ENCODE data around the gene POGK.
"Not testable (repeated sequence)": the region's sequence is repeated elsewhere in the genome, so short reads cannot be mapped to it uniquely, and the experiment has no call there.

The POGK gene

GRCh38 chr1:166838766-166839599 lies at the start of gene POGK:
POGK (plus strand) TSS chr1:166839475; CDS start chr1:166840957, 1,482 bp downstream.
- peak; percentile 84 for DNase-seq

- no peak for DNase-seq
Observed at GRCh38 chr1:166796620-166797236, 42.5 kb upstream of the POGK start.

- DNase-seq, result no peak
Observed at GRCh38 chr1:166808952-166809351, 30.3 kb upstream of the POGK start.

GRCh38 chr1:166811691-166812090 lies 27.6 kb upstream of the POGK start:
- DNase-seq, result no peak

GRCh38 chr1:166813508-166814223 lies 25.6 kb upstream of the POGK start:
- no peak for DNase-seq

- no peak for DNase-seq
Observed at GRCh38 chr1:166814611-166815010, 24.7 kb upstream of the POGK start.

GRCh38 chr1:166819974-166820373 lies 19.3 kb upstream of the POGK start:
- no peak for DNase-seq

- no peak for DNase-seq
Observed at GRCh38 chr1:166822385-166822784, 16.9 kb upstream of the POGK start.

GRCh38 chr1:166827426-166827825 lies 11.8 kb upstream of the POGK start:
- DNase-seq, result no peak

- not testable (repeated sequence) for DNase-seq
Observed at GRCh38 chr1:166829762-166830161, 9.5 kb upstream of the POGK start.

- DNase-seq, result no peak
Observed at GRCh38 chr1:166836733-166837132, 2.5 kb upstream of the POGK start.

GRCh38 chr1:166839600-166840308 lies 479 bp downstream of the POGK start:
- peak; percentile 64 for DNase-seq

GRCh38 chr1:166840309-166841274 lies 1.3 kb downstream of the POGK start:
- DNase-seq, result no peak

- no peak for DNase-seq
Observed at GRCh38 chr1:166843322-166843721, 4.0 kb downstream of the POGK start.

- DNase-seq, result no peak
Observed at GRCh38 chr1:166843769-166844596, 4.7 kb downstream of the POGK start.

- DNase-seq, result no peak
Observed at GRCh38 chr1:166844791-166845190, 5.5 kb downstream of the POGK start.

- no peak for DNase-seq
Observed at GRCh38 chr1:166848193-166848592, 8.9 kb downstream of the POGK start.

- no peak for DNase-seq
Observed at GRCh38 chr1:166849135-166849534, 9.9 kb downstream of the POGK start.

GRCh38 chr1:166852918-166853317 lies 13.6 kb downstream of the POGK start:
- DNase-seq, result no peak

- DNase-seq, result no peak
Observed at GRCh38 chr1:166855558-166855957, 16.3 kb downstream of the POGK start.

- no peak for DNase-seq
Observed at GRCh38 chr1:166857995-166858394, 18.7 kb downstream of the POGK start.
